GM19035 (cell line): Measurements from ENCODE around the gene NR4A1.
"Not testable (repeated sequence)": the region's sequence is repeated elsewhere in the genome, so short reads cannot be mapped to it uniquely, and the experiment has no call there.

Experiments
- ATAC-seq: cut with Tn5 transposase; IDR thresholded peaks from one replicate; pipeline ENCODE4 v1.9.1; 2021; ENCODE audit not compliant: unreplicated experiment

The NR4A1 gene

DNA sequence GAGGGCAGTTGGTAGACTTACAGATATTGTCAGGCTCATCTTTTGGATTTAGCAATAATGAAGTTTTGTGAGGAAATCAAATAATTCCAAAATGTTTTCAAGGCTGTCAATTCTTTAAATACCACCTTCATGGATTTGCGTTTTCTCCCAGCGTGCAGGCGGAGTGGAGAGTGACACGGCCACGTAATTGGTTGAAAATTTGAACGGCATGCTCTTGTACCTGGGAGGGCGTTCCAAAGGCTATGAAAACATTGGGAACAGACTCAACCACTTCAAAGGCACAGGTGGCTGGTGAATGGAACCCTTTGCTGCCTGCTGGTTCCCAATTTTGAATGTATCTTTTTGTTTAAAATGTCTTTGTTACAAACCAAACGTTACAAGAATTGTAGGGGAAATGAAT is 40.6 kb downstream of the NR4A1 start:
- no peak for ATAC-seq

DNA sequence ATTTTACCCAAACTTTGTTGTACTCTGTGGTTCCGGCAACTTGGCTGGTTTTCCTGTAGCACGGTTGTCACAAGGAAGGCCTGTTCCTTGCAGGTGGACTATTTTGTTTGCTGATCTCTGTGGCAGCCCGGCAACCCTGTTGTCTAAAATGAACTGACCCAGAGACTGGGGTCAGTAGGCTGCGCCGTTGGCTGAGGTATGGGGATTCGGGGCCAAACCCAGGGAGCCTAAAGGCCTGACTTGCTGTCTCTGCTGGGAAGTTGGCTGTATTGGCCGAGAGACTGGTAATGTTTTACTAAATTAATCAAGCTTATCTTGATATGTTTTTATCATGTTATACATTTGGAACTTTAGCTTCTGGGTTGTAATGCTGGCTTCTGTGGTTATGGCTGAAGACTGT is 42.1 kb downstream of the NR4A1 start:
- ATAC-seq, result no peak

DNA sequence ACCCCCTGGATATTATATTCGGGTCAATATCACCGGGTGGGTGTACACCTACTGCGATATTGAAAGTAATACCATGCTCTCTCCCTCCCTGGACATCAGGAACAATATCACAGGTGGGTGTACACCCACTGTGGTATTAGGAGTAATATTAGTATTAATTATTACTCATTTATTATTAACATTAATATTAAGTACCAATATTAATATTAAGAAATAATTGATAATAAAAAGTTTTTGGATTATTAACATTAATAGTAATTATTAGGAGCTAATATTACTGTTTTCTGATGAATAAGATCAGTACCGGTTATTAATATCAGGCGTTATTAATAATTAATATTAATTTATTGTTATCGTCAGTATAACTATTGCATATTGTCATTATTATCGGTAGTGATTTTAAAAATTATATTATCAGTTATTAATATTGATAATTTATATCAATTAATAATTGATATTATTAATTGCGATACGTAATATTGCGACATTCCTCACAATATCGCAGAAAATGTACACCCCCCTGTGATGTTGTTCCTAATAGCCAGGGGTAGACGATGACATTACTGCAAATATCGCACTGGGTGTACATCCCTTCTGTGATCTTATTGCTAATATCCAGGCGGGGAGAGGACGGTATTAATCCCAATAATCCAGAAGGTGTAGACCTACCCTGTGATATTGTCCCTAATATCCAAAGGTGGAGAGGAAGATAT is 45.2 kb downstream of the NR4A1 start:
- no peak for ATAC-seq

DNA sequence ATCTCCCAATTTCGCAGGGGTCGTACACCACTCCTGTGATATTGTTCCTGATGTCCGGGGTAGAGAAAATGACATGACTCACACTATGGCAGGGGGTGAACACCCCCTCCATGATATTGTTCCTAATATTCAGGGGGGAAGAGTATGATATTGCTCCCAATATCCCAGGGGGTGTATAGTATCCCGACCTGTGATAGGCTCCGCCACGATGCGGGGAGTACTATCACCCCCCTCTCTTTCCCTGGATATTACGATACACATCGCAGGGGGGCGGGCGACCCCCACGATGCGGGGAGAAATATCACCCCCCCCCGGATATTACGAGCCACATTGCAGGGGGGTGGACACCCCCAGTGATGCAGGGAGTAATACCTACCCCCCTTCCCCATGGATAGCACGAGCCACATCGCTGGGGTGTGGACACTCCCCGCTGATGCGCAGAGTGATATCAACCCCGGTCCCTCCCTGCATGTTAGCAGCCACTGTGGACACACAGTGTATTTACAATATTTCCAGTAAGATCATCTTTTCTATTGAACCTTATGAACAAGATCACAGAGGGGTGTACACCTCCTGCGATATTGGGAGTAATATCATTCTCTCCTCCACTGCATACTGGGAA is 45.9 kb downstream of the NR4A1 start:
- ATAC-seq, result no peak

DNA sequence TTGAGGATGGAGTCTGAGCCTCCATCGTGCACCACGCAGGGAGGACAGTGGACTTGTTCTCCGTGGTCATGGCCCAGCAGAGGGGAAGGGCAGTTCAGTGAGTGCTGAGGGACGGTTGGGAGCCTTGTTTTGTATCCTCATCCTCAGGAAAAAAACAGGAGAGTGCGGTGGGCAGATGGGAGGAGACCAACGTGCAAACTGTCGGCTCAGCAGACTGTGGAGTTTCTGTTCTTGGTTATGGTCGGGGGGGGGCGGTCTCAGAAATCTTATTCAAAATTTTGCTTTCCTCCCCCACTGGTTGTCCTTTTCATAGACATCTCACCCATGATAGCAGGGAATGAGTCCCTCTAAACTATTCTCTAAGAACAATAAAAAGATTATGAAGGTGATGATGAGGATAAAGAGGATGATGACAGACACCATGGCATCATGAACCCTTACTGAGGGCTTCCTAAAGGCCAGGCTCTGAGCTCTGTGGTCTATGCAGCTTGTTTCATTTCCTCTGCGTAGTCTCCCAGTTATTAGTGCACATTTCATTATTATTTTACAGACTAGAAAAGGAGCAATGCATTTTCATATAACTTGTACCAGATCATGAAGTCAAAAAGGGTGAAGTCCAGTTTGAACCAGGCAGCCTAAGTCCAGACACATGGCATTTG is 53.3 kb downstream of the NR4A1 start:
- not testable (repeated sequence) for ATAC-seq
